HEK293T (cell line): ENCODE data around the gene PIK3IP1.

Source experiments
- CTCF ChIA-PET: fragments of 350-600 bp; formaldehyde crosslinking; extraction: SDS; loops from one replicate; lab custom pipeline; 2021; ENCODE audit warnings: antibody characterized with exemption, inconsistent platforms; lab: Yijun Ruan, JAX
- POLR2A ChIA-PET: fragments of 350-600 bp; formaldehyde crosslinking; extraction: SDS; loops from one replicate; lab custom pipeline; 2020; ENCODE audit warnings: antibody characterized with exemption, inconsistent platforms; lab: Yijun Ruan, JAX
- DNase-seq: peaks from one replicate; pipeline ENCODE4 v3.0.0; 2012; ENCODE audit warnings: mixed read lengths; ENCODE audit errors: extremely low spot score
- ARNT ChIP-seq: fragments of 450-650 bp; IDR thresholded peaks from 2 replicates; pipeline ENCODE4 v1.6.1; 2017; ENCODE audit warnings: mild to moderate bottlenecking
- BHLHE40 ChIP-seq: fragments of 450-650 bp; IDR thresholded peaks from 2 replicates; pipeline ENCODE4 v1.6.1; 2016; ENCODE audit warnings: mild to moderate bottlenecking, moderate library complexity, borderline replicate concordance
- CTBP1 ChIP-seq: fragments of 450-650 bp; IDR thresholded peaks from 2 replicates; pipeline ENCODE4 v1.6.1; 2016; ENCODE audit warnings: borderline replicate concordance
- ELF4 ChIP-seq: fragments of 450-650 bp; IDR thresholded peaks from 2 replicates; pipeline ENCODE4 v1.6.1; 2017; ENCODE audit warnings: antibody characterized with exemption
- FOXA1 ChIP-seq: fragments of 450-650 bp; IDR thresholded peaks from 2 replicates; pipeline ENCODE4 v1.6.1; 2016; ENCODE audit warnings: mild to moderate bottlenecking
- FOXM1 ChIP-seq: fragments of 450-650 bp; IDR thresholded peaks from 2 replicates; pipeline ENCODE4 v1.6.1; 2017; ENCODE audit warnings: mild to moderate bottlenecking, borderline replicate concordance
- HDGF ChIP-seq: fragments of 450-650 bp; IDR thresholded peaks from 2 replicates; pipeline ENCODE4 v1.6.1; 2017; ENCODE audit warnings: antibody characterized with exemption, borderline replicate concordance
- L3MBTL2 ChIP-seq: fragments of 450-650 bp; conservative IDR thresholded peaks from 2 replicates; pipeline ENCODE4 v1.6.1; 2016; ENCODE audit warnings: mild to moderate bottlenecking
- LEF1 ChIP-seq: fragments of 450-650 bp; IDR thresholded peaks from 2 replicates; pipeline ENCODE4 v1.6.1; 2017; ENCODE audit warnings: mild to moderate bottlenecking, borderline replicate concordance
- NFRKB ChIP-seq: fragments of 450-650 bp; IDR thresholded peaks from 2 replicates; pipeline ENCODE4 v1.6.1; 2016; ENCODE audit warnings: mild to moderate bottlenecking, moderate library complexity
- SP1 ChIP-seq: fragments of 450-650 bp; IDR thresholded peaks from 2 replicates; pipeline ENCODE4 v1.6.1; 2017
- SUZ12 ChIP-seq: fragments of 450-650 bp; IDR thresholded peaks from 2 replicates; pipeline ENCODE4 v1.6.1; 2016; ENCODE audit warnings: mild to moderate bottlenecking
- TARDBP ChIP-seq: fragments of 450-650 bp; IDR thresholded peaks from 2 replicates; pipeline ENCODE4 v1.6.1; 2016
- ZNF384 ChIP-seq: fragments of 450-650 bp; IDR thresholded peaks from 2 replicates; pipeline ENCODE4 v1.6.1; 2016
- TF ChIP-seq, protein P1 (sequence below): fragments of 450-650 bp; IDR thresholded peaks from 2 replicates; pipeline ENCODE4 v1.6.1; 2016

Gene PIK3IP1

DNA sequence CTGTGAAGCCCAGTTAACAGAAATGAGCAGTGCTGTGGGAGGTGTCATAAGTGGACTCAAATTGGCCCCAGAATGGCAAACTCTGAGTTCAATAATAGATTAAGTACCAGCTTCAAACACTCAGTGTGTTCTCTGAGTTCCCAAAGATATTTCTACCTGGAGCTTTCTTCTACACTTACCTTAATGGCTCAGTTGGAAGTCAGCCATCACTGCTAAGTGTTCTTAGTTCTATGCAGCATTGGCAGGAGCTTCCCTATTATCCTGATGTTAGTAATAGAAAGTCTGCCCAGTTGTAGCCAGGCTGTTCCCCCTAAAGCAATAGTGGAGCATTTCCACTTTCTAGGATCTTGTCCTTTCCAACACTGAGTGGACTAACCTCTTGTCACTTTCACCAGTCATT, 9.7 kb upstream of the PIK3IP1 start:
- no peak for DNase-seq
- CTCF ChIA-PET = interaction anchor here (1.2 to 1.5 kb wide), 2 partner anchors 12 to 29 kb away, joined by 3 to 4 read pairs; no protein-coding TSS in a partner anchor
- POLR2A ChIA-PET = interaction anchor here (0.7 to 2.6 kb wide), 3 partner anchors 10 to 45 kb away, joined by 4 to 8 read pairs (median 5); partner anchors contain the start of genes PATZ1 and PIK3IP1
- TF ChIP-seq FOXM1 = no peak
- no peak for TF ChIP-seq ARNT
- TF ChIP-seq ELF4 = no peak
- no peak for TF ChIP-seq LEF1
- no peak for TF ChIP-seq SP1
- TF ChIP-seq HDGF = no peak
- TF ChIP-seq CTBP1 = no peak
- TF ChIP-seq BHLHE40 = no peak
- TF ChIP-seq, protein P1, sequence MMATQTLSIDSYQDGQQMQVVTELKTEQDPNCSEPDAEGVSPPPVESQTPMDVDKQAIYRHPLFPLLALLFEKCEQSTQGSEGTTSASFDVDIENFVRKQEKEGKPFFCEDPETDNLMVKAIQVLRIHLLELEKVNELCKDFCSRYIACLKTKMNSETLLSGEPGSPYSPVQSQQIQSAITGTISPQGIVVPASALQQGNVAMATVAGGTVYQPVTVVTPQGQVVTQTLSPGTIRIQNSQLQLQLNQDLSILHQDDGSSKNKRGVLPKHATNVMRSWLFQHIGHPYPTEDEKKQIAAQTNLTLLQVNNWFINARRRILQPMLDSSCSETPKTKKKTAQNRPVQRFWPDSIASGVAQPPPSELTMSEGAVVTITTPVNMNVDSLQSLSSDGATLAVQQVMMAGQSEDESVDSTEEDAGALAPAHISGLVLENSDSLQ = no peak
- TF ChIP-seq TARDBP = no peak

GRCh38 chr22:31300896-31301295, 8.6 kb upstream of the PIK3IP1 start:
- POLR2A ChIA-PET = interaction anchor here (1.7 to 2.6 kb wide), 2 partner anchors 9 to 46 kb away, joined by 4 to 8 read pairs; partner anchors contain the start of genes PATZ1 and PIK3IP1
- CTCF ChIA-PET = interaction anchor here (0.7 kb wide), 1 partner anchor 11 kb away, joined by 4 read pairs; no protein-coding TSS in a partner anchor
- TF ChIP-seq TARDBP (no peak), L3MBTL2 (no peak), NFRKB (no peak), FOXM1 (no peak)
- no peak for DNase-seq

DNA sequence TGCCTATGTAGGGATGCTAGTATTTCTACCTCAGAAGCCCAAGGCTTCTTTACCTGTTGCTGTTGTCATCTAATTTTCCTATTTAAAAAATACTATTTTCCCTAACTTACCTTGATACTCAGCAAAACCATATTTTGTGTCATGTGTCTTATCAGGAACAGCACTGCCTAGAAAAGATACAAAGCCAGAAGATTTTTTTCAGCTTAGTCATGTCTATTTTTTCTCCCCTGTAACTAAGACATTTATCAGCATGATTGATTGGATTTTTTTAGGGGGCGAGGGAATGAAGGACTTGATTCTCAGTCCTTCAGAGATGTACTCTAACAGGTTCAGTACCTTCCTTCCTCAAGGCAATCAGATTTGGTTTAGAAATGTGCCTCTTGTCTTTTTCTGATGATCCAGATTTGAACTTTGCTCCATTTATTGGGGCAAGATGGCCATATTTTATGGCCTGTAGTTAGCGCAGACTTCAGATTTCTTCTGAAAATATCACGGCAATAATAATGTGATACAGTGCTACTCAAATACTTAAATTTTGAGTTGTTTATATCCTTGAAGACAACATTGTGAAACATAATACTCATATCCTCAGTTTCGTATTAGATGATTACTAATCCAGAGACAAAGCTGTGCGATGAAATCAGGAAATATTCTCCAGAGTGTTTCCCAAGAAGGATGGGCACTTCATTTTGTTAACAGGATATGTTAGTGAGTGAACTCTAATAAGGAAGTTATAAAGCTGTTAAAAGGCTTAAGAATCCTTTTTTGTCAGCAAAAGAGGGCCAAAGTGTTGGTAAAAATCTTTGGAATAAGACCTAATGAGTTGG, 3.8 kb upstream of the PIK3IP1 start:
- ChIA-PET CTCF (interaction anchor here (1.3 to 1.6 kb wide), 2 partner anchors 14 to 23 kb away, joined by 3 to 4 read pairs; no protein-coding TSS in a partner anchor), POLR2A (no interaction called here)
- no peak for DNase-seq
- TF ChIP-seq FOXM1 = no peak
- no peak for TF ChIP-seq BHLHE40
- TF ChIP-seq, protein P1 = peak; percentile 80

DNA sequence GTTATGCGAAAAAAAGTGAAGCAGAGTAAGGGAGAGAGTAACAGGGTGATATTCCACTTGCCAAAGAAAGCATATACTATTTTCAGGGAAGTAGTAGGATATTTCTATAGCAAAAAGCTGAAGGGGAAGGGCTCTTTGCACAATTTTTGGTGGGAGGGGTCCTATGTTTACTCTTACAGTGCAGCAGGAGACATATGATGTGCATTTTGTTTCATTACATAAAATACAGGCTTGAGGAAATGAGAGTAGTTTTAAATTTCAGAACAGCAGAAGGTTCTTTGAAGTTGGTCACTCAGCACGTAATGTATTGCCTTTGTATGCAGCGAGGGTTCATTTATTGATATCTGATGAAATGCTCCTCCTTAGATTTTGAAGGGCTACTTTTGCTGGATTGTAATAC, 3.1 kb upstream of the PIK3IP1 start:
- TF ChIP-seq ZNF384 (no peak), HDGF (no peak), TARDBP (no peak), FOXM1 (no peak), NFRKB (no peak), BHLHE40 (no peak)
- TF ChIP-seq, protein P1 = no peak
- POLR2A ChIA-PET = no interaction called here

GRCh38 chr22:31291481-31292235, 630 bp downstream of the PIK3IP1 start:
- CTCF ChIA-PET = interaction anchor here (1.0 to 2.1 kb wide), 6 partner anchors 12 to 79 kb away, joined by 3 to 10 read pairs (median 4); partner anchors contain the start of gene LIMK2
- no peak for DNase-seq
- POLR2A ChIA-PET = interaction anchor here (0.6 to 2.7 kb wide), 12 partner anchors 10 to 353 kb away, joined by 3 to 13 read pairs (median 6); partner anchors contain the start of genes DRG1 and PATZ1
- TF ChIP-seq HDGF = no peak
- no peak for TF ChIP-seq BHLHE40
- no peak for TF ChIP-seq SUZ12
- TF ChIP-seq FOXM1 = no peak
- TF ChIP-seq LEF1 = no peak
- TF ChIP-seq ELF4 = no peak
- TF ChIP-seq FOXA1 = no peak
- TF ChIP-seq CTBP1 = no peak
- TF ChIP-seq, protein P1 = no peak

More for the DNA sequence above, 3.1 kb upstream of the PIK3IP1 start:
- DNase-seq = no peak
- CTCF ChIA-PET = interaction anchor here (1.6 kb wide), 1 partner anchor 13 kb away, joined by 3 read pairs; no protein-coding TSS in a partner anchor
